CD4-positive, alpha-beta T cell (primary cell): ENCODE measurements around the gene ADARB2. TPM values are rescaled to one million over a fixed set of nuclear protein-coding genes. Genes with fewer than 3 reads are reported as not detected.

Experiments
- ATAC-seq: fragments of 200-7000 bp; cut with Tn5 transposase; one replicate; pipeline ENCODE4 v1.10.0; 2022; ENCODE audit warnings: mild to moderate bottlenecking; ENCODE audit not compliant: poor library complexity
- CTCF ChIA-PET: fragments of 350-600 bp; sonication (Branson Sonifier 250); formaldehyde crosslinking; loops from one replicate; lab custom pipeline; 2021; ENCODE audit warnings: antibody characterized with exemption, inconsistent platforms; lab: Charles Lee
- POLR2A ChIA-PET: fragments of 350-600 bp; sonication (Branson Sonifier 250); formaldehyde crosslinking; loops from one replicate; lab custom pipeline; 2021; ENCODE audit warnings: antibody characterized with exemption, inconsistent platforms; lab: Charles Lee
- DNase-seq, 14 experiments: peaks; one replicate each; pipeline ENCODE4 v3.0.0-alpha.2; 2013 to 2020; ENCODE audit warnings: mixed read lengths in 2 of 14
- H3K27ac ChIP-seq, 2 donors: one replicate each; pipeline versions ENCODE4 v1.5.1 to v1.7.0; 2013; ENCODE audit warnings: low read length in 2 of 2, low read depth in 1 of 2, mild to moderate bottlenecking in 1 of 2
- H3K27me3 ChIP-seq, 2 experiments: 1 replicate in 1 of 2; 2 replicates in 1 of 2; pipeline versions ENCODE4 v1.6.1 to v1.7.0; 2013; ENCODE audit warnings: low read length in 2 of 2, control low read depth in 1 of 2, mild to moderate bottlenecking in 1 of 2, moderate library complexity in 1 of 2; ENCODE audit not compliant: insufficient read depth in 2 of 2, control insufficient read depth in 1 of 2
- H3K36me3 ChIP-seq: one replicate; pipeline ENCODE4 v1.6.1; 2013; ENCODE audit warnings: low read length, control low read depth; ENCODE audit not compliant: insufficient read depth
- H3K4me1 ChIP-seq: one replicate; pipeline ENCODE4 v1.6.1; 2013; ENCODE audit warnings: low read length, control low read depth; ENCODE audit not compliant: insufficient read depth
- H3K4me3 ChIP-seq: one replicate; pipeline ENCODE4 v1.5.1; 2013; ENCODE audit warnings: mild to moderate bottlenecking, low read length, moderate library complexity
- H3K9me3 ChIP-seq, 2 experiments: 1 replicate in 1 of 2; 2 replicates in 1 of 2; pipeline versions ENCODE4 v1.6.1 to v1.7.0; 2013; ENCODE audit warnings: low read length in 2 of 2, mild to moderate bottlenecking in 2 of 2, control low read depth in 1 of 2, moderate library complexity in 1 of 2; ENCODE audit not compliant: control insufficient read depth in 1 of 2, insufficient read depth in 1 of 2
- H3K27ac Mint-ChIP-seq: one replicate; pipeline ENCODE4 v1.8.0; 2020; ENCODE audit warnings: mixed read lengths
- H3K27me3 Mint-ChIP-seq: one replicate; pipeline ENCODE4 v1.8.0; 2021; ENCODE audit warnings: mixed read lengths
- H3K36me3 Mint-ChIP-seq: one replicate; pipeline ENCODE4 v1.8.0; 2021; ENCODE audit warnings: low read depth, mixed read lengths
- H3K4me1 Mint-ChIP-seq: one replicate; pipeline ENCODE4 v1.8.0; 2021; ENCODE audit warnings: low read depth, mixed read lengths
- H3K4me3 Mint-ChIP-seq: one replicate; pipeline ENCODE4 v1.8.0; 2020; ENCODE audit warnings: mild to moderate bottlenecking, mixed read lengths
- H3K9me3 Mint-ChIP-seq: one replicate; pipeline ENCODE4 v1.8.0; 2020; ENCODE audit warnings: mixed read lengths
- CTCF ChIP-seq: fragments of 200-600 bp; IDR thresholded peaks from one replicate; pipeline ENCODE4 v1.8.0; 2022; ENCODE audit warnings: antibody characterized with exemption, mild to moderate bottlenecking
- intact Hi-C, 2 experiments: fragments of 100-400 bp; cut with DNase I in 1 of 2; cut with micrococcal nuclease in 1 of 2; formaldehyde crosslinking; loops; one replicate each; pipeline versions ENCODE4 v1.15.1 to v1.9.0; 2023 to 2025; cut with DNase I, micrococcal nuclease
- total RNA-seq, 174 experiments: library from RNA in 2 of 174; stranded (reverse) in 2 of 174; gene quantifications; one replicate each; pipeline ENCODE4 v1.2.3 and lab custom pipeline; 2021 to 2026

Gene ADARB2
- total RNA-seq, 2 experiments from 2014 or later = 0.14 TPM; not detected in 1

- CTCF ChIA-PET = no interaction called here
- intact Hi-C loops = no loop called here
- Histone ChIP-seq H3K36me3 (no peaks in the 10 kb centered on the region), H3K9me3 (peaks cover 0 to 21% of the 10 kb centered on the region in 2 experiments), H3K4me1 (peaks cover 6% of the 10 kb centered on the region), H3K4me3 (no peak overlapping the region), H3K27ac (no peak overlapping the region), H3K27me3 (peaks cover 8 to 29% of the 10 kb centered on the region in 2 experiments)
- TF ChIP-seq CTCF = no peak
- Mint-ChIP-seq H3K27me3 (peaks cover 36% of the 10 kb centered on the region), H3K9me3 (no peaks in the 10 kb centered on the region), H3K4me3 (no peak overlapping the region), H3K27ac (no peak overlapping the region), H3K36me3 (no peaks in the 10 kb centered on the region), H3K4me1 (peaks cover 9% of the 10 kb centered on the region)
- POLR2A ChIA-PET = no interaction called here
- ATAC-seq = no peak
- no peak for DNase-seq
Observed at GRCh38 chr10:1242975-1243374, 494.4 kb downstream of the ADARB2 start.

- H3K9me3 ChIP-seq = peaks cover 0 to 15% of the 10 kb centered on the region in 2 experiments
- intact Hi-C loops = no loop called here
- Mint-ChIP-seq H3K27ac (no peak overlapping the region), H3K4me1 (peaks cover 9% of the 10 kb centered on the region), H3K4me3 (no peak overlapping the region), H3K36me3 (no peaks in the 10 kb centered on the region), H3K9me3 (no peaks in the 10 kb centered on the region), H3K27me3 (peaks cover 30% of the 10 kb centered on the region)
- DNase-seq (no peak), ATAC-seq (no peak)
- H3K27me3 ChIP-seq = peaks cover 8 to 22% of the 10 kb centered on the region in 2 experiments
- H3K36me3 ChIP-seq = no peaks in the 10 kb centered on the region
- TF ChIP-seq CTCF = no peak
- H3K4me1 ChIP-seq = peaks cover 6% of the 10 kb centered on the region
- H3K27ac ChIP-seq = no peak overlapping the region
- ChIA-PET CTCF (no interaction called here), POLR2A (no interaction called here)
- H3K4me3 ChIP-seq = no peak overlapping the region
Observed at GRCh38 chr10:1241973-1242935, 495.1 kb downstream of the ADARB2 start.

- H3K4me1 Mint-ChIP-seq = peaks cover 9% of the 10 kb centered on the region
- Histone ChIP-seq H3K9me3 (peaks cover 0 to 15% of the 10 kb centered on the region in 2 experiments), H3K27me3 (peaks cover 8 to 22% of the 10 kb centered on the region in 2 experiments), H3K36me3 (no peaks in the 10 kb centered on the region), H3K4me1 (peaks cover 6% of the 10 kb centered on the region), H3K4me3 (no peak overlapping the region), H3K27ac (no peak overlapping the region)
- no peak for ATAC-seq
- ChIA-PET POLR2A (no interaction called here), CTCF (no interaction called here)
- intact Hi-C loops = no loop called here
- no peaks in the 10 kb centered on the region for H3K36me3 Mint-ChIP-seq
- no peak overlapping the region for H3K4me3 Mint-ChIP-seq
- no peak for DNase-seq
- TF ChIP-seq CTCF = no peak
- H3K27ac Mint-ChIP-seq = no peak overlapping the region
- H3K27me3 Mint-ChIP-seq = peaks cover 25% of the 10 kb centered on the region
- H3K9me3 Mint-ChIP-seq = no peaks in the 10 kb centered on the region
Observed at GRCh38 chr10:1241322-1241890, 495.9 kb downstream of the ADARB2 start.
